Breast epithelium (tissue), 3 donors: ENCODE results near the gene MDFI.

Experiments
- CTCF ChIP-seq, 3 donors: fragments of 450-650 bp; IDR thresholded peaks; one replicate each; pipeline ENCODE4 v1.5.1; 2016 to 2017; ENCODE audit warnings: antibody characterized with exemption in 3 of 3, mild to moderate bottlenecking in 3 of 3, moderate library complexity in 3 of 3
- POLR2A ChIP-seq: fragments of 450-650 bp; IDR thresholded peaks from one replicate; pipeline ENCODE4 v1.6.1; 2016; ENCODE audit warnings: antibody characterized with exemption, mild to moderate bottlenecking, moderate library complexity
- POLR2AphosphoS5 ChIP-seq, 3 donors: sonication (generic); formaldehyde crosslinking; IDR thresholded peaks; one replicate each; pipeline ENCODE4 v1.6.1; 2017; ENCODE audit warnings: antibody characterized with exemption in 3 of 3

- TF ChIP-seq CTCF (IDR thresholded peaks at IDR 0.05) (no peak), POLR2AphosphoS5 (IDR thresholded peaks at IDR 0.05) (no peak), POLR2A (no peak)
Measured at GRCh38 chr6:41655176-41655575, 16.9 kb downstream of the MDFI start.
